T-helper 2 cell treated with Interferon-gamma antibody and Interleukin-4, amounts not matched to agents 100 ng/mL and 5 ng/mL, for 36 hours (primary cell): ENCODE results near the gene SNRNP70. TPM values are rescaled to one million over a fixed set of nuclear protein-coding genes. Genes with fewer than 3 reads are reported as not detected.
"Not testable (repeated sequence)": the region's sequence is repeated elsewhere in the genome, so short reads cannot be mapped to it uniquely, and the experiment has no call there.

ENCODE experiments used
- intact Hi-C: fragments of 100-400 bp; cut with micrococcal nuclease; formaldehyde crosslinking; loops from one replicate; pipeline ENCODE4 v1.15.1; 2023
- total RNA-seq: library from RNA; stranded (reverse); gene quantifications from 2 replicates; pipeline ENCODE4 v1.2.3, GENCODE V29; 2022

SNRNP70 gene
- total RNA-seq, 1 donor from 2014 or later = 228 TPM

GRCh38 chr19:49119411-49120324 is 34.4 kb downstream of the SNRNP70 start, which contains the start of gene PPFIA3:
PPFIA3 (plus strand) TSS chr19:49119544; CDS start chr19:49127874, 8,330 bp downstream.
- intact Hi-C loops = loop anchor here (1.0 to 2.0 kb wide), 4 partner anchors 9 to 127 kb away; partner anchors contain the start of genes GYS1, RUVBL2 and SNRNP70

- intact Hi-C loops = no loop called here
Observed at GRCh38 chr19:49120325-49120683, 35.1 kb downstream of the SNRNP70 start.

GRCh38 chr19:49120868-49121267 is 35.6 kb downstream of the SNRNP70 start:
- intact Hi-C loops = no loop called here

GRCh38 chr19:49121841-49122240 is 36.6 kb downstream of the SNRNP70 start:
- intact Hi-C loops = not testable (repeated sequence)

- intact Hi-C loops = not testable (repeated sequence)
Observed at GRCh38 chr19:49123285-49123684, 38.0 kb downstream of the SNRNP70 start.

GRCh38 chr19:49125025-49125731 is 39.9 kb downstream of the SNRNP70 start:
- intact Hi-C loops = no loop called here

GRCh38 chr19:49126575-49126974 is 41.3 kb downstream of the SNRNP70 start:
- intact Hi-C loops = no loop called here

GRCh38 chr19:49127225-49127624 is 42.0 kb downstream of the SNRNP70 start:
- intact Hi-C loops = not testable (repeated sequence)

- intact Hi-C loops = loop anchor here (1.0 to 2.0 kb wide), 4 partner anchors 9 to 43 kb away; partner anchors contain the start of genes C19orf73, LIN7B, PPFIA3 and SNRNP70
Observed at GRCh38 chr19:49127674-49128544, 42.7 kb downstream of the SNRNP70 start.

- intact Hi-C loops = loop anchor here (1.0 to 2.0 kb wide), 4 partner anchors 9 to 43 kb away; partner anchors contain the start of genes C19orf73, LIN7B, PPFIA3 and SNRNP70
Observed at GRCh38 chr19:49128545-49129237, 43.4 kb downstream of the SNRNP70 start.

- intact Hi-C loops = loop anchor here (2.0 kb wide), 2 partner anchors 14 kb away; partner anchors contain the start of gene LIN7B
Observed at GRCh38 chr19:49129238-49129583, 44.0 kb downstream of the SNRNP70 start.

- intact Hi-C loops = no loop called here
Observed at GRCh38 chr19:49130325-49130724, 45.1 kb downstream of the SNRNP70 start.

- intact Hi-C loops = no loop called here
Observed at GRCh38 chr19:49132974-49133609, 47.8 kb downstream of the SNRNP70 start.

GRCh38 chr19:49133621-49134454 is 48.6 kb downstream of the SNRNP70 start:
- intact Hi-C loops = no loop called here

GRCh38 chr19:49135686-49136085 is 50.4 kb downstream of the SNRNP70 start:
- intact Hi-C loops = no loop called here

- intact Hi-C loops = no loop called here
Observed at GRCh38 chr19:49136771-49137171, 51.5 kb downstream of the SNRNP70 start.

GRCh38 chr19:49140951-49141350 is 55.7 kb downstream of the SNRNP70 start:
- intact Hi-C loops = loop anchor here (10.0 kb wide), 1 partner anchor 146 kb away; the partner anchor contains the start of genes GYS1 and RUVBL2

GRCh38 chr19:49141352-49141751 is 56.1 kb downstream of the SNRNP70 start:
- intact Hi-C loops = loop anchor here (10.0 kb wide), 1 partner anchor 147 kb away; the partner anchor contains the start of genes GYS1 and RUVBL2
